HS-27A (cell line): Measurements from ENCODE around the gene COL4A1.

Experiments used
- DNase-seq: peaks from one replicate; pipeline ENCODE4 v3.0.0-alpha.2; 2012; ENCODE audit warnings: low read depth, missing footprints

The COL4A1 gene

DNA sequence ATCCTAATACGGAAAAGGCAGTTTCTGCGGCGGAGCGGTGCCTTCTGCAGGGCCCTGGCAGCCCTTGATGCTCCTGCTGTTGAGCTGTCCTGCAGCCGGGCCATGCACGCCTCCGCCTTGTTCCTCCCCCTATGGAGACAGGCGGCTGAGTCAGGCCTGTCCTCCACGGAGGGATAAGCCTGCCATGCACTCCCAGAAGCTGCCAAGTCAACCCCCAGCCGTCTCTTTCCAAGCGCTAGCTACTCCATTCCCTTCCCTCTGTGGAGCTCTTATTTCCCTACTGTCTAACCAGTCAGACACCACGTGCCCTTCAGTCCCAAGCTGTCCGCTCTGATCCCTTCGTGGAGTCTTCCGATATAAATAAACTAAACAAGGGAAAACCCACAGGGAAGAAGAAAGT, 197.0 kb downstream of the COL4A1 start:
- DNase-seq: no peak

DNA sequence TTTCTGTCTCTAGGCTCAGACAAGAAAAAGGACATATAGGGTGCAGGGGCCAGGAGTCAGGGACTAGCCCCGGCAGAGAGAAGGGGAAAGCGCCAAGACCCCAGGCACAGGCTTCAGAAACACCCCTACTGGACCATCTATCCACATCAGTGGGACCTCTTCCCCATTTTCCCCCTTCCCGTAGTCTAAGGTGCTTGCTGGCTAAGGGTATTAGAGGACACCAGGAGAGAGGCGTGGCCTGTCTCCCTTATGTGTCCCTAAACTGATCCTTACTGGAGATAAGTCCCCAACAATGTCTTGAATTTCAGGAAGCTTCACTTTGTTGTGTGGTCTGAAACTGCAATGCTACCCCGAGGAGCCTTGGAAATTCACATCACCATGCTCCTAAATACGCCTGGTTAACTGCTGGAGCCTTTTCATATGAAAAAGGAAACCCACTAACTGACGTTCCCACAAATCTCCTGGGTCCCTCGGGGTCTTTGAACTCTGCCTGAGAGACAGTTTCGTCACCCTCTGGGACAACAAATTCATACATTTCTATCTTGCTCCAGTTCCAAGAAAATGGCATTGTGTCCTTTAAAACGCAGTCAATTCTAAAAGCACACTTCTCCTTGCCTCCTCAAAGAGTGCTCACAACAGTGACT, 197.7 kb downstream of the COL4A1 start:
- no peak for DNase-seq

DNA sequence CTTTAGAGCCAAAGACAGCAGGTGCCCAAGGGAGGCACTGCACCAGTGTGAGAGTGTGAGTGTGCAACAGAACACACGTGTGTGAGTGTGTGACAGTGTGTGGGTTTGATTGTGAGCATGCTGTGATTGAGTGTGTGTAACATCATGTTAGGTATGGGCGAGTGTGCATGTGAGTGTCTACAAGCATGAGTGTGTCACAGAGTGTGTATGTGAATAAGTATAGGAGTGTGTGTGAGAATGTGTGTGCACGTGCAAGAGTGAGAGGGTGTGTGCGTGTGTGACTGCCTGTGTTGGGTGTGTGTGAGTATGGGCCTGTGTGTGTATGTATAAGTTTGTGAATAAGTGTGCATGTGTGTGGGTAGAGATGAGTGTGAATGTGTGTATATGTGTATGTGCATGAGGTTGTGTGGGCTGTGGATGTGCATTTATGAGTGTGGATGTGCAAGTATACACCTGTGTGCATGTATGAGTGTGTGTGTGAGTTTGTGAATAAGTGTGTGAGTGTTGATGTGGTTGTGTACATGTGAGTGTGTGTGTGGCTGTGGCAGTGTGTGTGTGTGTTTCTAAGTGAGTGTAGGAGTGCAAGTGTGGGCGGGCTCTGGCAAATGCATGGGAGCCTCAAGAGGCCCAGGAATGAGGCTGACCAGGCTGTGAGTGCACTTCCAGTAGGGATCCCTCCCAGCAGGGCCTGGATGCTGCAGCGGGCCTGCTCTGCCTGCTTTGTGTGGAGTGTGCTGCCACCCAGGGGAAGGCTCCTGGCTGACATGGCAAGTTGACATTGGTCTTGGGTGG, 198.4 kb downstream of the COL4A1 start:
- DNase-seq: no peak

DNA sequence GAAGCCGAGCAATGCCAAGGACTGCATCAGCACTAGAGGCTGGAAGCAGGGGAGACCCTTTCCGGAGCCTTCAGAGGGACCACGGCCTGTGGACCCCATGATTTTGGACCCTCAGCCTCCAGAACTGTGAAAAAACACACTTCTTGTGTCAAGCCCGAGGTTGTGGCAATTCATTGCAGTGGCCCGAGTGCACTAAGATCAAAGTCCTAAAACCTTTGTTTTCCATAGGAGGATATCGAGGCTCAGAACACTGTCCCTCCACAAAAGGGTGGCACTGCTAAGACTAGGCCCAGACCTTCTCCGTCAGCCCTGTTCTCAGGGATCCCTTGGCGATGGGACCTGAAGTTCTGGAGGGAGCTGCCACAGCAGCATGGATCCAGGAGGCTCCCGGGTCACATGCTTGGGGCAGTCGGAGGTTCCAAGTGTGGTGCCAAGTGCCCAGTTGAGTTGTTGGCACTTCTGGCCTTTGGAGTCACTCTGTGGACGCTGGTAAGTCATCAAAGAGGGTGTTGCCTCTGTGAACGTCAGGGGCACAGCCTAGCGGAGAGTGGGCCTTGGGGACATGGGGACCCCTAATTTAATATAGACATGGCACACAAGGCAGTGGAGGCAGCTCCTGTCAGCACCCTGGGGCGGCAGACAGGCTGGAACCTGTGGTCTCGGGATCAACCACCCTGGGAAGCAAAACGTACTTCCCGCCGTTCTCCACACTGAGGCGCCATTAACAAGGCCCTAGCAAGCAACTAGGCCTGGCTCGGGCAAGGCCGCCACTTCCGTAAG, 199.2 kb downstream of the COL4A1 start:
- no peak for DNase-seq

DNA sequence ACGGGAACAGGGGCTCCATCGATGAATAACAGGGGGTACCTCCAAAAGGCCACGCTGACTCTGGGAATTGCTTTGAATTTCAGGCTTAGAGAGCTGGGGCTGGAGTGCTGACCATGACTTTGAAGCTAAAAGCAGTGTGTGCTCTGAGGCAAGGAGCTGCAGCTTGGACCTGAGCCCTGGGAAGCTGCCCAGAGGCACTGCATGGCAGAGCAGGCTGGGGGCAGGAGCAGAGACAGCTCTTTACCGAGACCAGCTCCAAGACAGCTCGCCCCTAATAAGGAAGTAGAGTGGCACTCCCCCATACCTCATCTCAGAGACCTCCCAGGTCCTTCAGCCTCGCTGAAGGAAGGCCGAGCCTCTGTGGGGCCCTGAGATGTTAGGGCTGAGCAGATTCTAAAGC, 200.2 kb downstream of the COL4A1 start:
- DNase-seq: no peak

DNA sequence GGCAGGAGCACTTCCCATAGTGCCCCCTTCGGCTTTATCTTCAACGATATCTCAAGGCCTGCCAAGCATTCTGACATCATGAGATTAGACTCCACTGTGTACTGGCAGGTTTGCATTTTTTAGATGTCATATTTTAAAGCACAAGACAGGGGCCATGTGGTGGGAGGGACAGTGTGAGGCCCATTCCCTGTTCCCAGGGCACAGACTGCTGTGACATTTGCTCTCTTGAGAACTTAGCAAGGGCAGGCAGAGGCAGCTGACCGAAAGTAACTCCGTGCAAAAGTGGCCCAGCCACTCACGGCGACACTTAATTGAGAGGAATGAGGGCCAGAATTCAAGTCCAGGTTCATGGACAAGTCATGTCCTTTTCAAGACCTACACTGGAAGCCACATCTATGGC, 201.8 kb downstream of the COL4A1 start:
- DNase-seq: no peak

DNA sequence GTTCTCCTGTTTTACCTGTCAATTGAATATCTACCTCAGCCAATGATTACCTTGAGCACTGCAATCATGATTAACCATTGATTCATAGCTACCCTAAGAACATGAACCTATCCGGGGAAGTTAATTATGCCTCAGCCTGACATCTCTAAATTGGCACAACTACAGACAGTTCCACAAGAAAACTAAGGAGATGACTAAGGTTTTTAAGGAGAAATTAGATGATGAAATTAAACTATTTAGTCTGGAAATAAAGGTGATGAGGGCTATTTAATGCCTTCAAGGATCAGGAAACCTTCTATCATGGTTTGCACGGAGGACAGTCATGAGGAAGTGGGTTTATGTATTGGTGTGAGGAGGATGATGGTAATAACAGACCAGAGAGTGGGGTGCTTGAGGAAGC, 203.4 kb downstream of the COL4A1 start:
- no peak for DNase-seq

DNA sequence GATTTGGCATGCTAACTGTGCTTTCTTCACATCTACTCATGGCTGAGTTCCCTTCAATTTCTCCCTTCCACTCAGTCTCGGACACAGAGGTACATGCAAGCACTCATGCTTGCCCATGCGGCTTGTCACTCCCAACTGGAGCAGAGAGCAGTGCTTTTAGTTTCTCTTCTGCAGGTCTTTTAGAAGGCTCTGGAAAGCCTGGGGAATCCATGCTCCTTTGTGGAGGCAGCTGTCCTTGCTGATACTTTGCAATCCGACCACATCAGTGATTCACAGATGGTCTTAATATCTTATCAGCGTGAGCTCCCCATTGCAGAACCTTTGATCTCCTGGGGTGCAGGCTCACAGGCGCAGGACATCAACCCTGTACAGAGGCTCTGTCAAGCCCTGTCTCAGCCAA, 203.9 kb downstream of the COL4A1 start:
- no peak for DNase-seq

DNA sequence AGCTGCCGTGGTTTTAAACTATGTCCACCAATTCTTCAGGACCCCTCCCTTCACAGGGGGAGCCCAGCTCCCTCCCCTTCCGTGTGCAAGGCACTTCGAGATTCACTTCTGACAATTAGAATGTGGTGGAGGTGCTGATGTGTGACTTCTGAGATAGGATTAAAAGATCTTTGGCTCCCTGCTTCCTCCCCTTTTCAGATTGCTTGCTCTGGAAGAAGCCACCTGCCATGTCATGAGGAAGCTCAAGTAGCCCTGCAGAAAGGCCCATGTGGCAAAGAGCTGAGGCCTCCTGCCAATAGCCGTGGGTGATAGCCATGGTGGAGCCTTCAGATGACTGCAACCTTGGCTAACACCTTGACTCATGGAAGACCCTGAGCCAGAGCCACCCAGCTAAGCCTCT, 204.9 kb downstream of the COL4A1 start:
- DNase-seq: no peak

DNA sequence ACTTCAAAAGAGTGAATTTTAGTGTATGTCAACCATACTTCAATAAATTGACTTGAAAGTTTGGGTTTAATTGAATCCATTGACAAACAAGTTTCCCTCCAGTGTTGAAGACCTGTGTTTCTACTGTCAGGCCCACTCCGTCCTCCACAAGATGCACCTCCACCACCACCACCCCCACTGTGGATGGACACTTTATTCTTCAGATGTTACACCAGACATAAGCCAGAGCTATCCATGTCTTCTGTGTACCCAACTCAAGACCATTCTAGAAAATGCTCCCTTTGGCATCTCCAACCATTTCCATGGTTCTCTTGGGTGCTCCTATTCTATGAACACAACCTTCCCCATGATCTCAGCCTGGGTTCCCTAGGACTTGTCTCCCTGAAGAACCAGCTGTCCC, 207.0 kb downstream of the COL4A1 start:
- DNase-seq: no peak
